Thoracic aorta (tissue), 2 donors: ENCODE results near the gene LOXL1. TPM values are rescaled to one million over a fixed set of nuclear protein-coding genes. Genes with fewer than 3 reads are reported as not detected.
A peak's percentile ranks its signal among the peaks of the same experiment; 100 is the strongest.

ENCODE experiments used
- ATAC-seq: fragments of 150-250 bp; one replicate; pipeline ENCODE4 v1.8.0; 2017; ENCODE audit warnings: low read depth; ENCODE audit not compliant: insufficient number of reproducible peaks, low FRiP score
- DNase-seq: peaks from one replicate; pipeline ENCODE4 v3.0.0-alpha.2; 2020; ENCODE audit warnings: low spot score
- H3K27ac ChIP-seq, 2 donors: fragments of 200-600 bp; sonication (generic); 1 replicate in 1 of 2; 2 replicates in 1 of 2; pipeline ENCODE4 v1.5.1; 2016; ENCODE audit warnings: mild to moderate bottlenecking in 2 of 2, moderate library complexity in 2 of 2
- H3K27me3 ChIP-seq: fragments of 200-600 bp; sonication (generic); replicated peaks from 2 replicates; pipeline ENCODE4 v1.6.0; 2016; ENCODE audit warnings: mild to moderate bottlenecking; ENCODE audit not compliant: insufficient read depth
- H3K36me3 ChIP-seq: fragments of 200-600 bp; sonication (generic); one replicate; pipeline ENCODE4 v1.5.1; 2016
- H3K4me1 ChIP-seq, 2 donors: fragments of 200-600 bp; sonication (generic); 1 replicate in 1 of 2; 2 replicates in 1 of 2; pipeline versions ENCODE4 v1.5.1 to v1.6.0; 2016; ENCODE audit warnings: low read depth in 2 of 2, mild to moderate bottlenecking in 1 of 2; ENCODE audit not compliant: control insufficient read depth in 1 of 2
- H3K4me3 ChIP-seq: fragments of 200-600 bp; sonication (generic); 2 replicates; pipeline ENCODE4 v1.5.1; 2016; ENCODE audit warnings: mild to moderate bottlenecking
- H3K9me3 ChIP-seq: fragments of 200-600 bp; sonication (generic); 2 replicates; pipeline ENCODE4 v1.5.1; 2016
- CTCF ChIP-seq: fragments of 200-600 bp; sonication (generic); IDR thresholded peaks from one replicate; pipeline ENCODE4 v1.5.1; 2019; ENCODE audit warnings: antibody characterized with exemption
- total RNA-seq, 2 donors: library from RNA; depleted of rRNA; stranded (reverse); fragments of >200 nt; gene quantifications; one replicate each; pipeline versions ENCODE4 v1.1.0 to v1.2.3, GENCODE V29; 2016

The LOXL1 gene
- total RNA-seq, 2 donors from 2014 or later, result 164 to 321 TPM

DNA sequence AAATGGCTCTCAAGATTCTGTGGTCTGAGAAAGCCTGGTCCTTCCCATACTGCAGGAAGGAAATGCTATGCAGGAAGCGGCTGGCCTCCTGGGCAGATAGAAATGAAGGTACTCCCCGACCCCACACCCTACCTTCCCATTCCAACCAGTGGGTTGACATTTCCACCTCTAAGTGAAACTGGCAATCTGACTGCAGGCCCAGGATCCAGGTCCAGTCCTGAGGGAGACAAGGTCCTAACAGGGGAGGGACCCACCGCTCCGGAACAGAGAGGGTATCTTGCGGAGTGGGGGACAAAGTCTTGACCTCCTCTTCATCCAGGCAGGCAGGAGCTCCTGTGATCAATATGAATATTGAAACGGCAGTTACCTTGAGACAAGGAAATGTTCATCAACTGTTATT lies 6.6 kb upstream of the LOXL1 start:
- H3K9me3 ChIP-seq, result no peaks in the 10 kb centered on the region
- DNase-seq, result no peak
- H3K27ac ChIP-seq, result no peak overlapping the region
- no peak for ATAC-seq
- no peak overlapping the region for H3K4me3 ChIP-seq
- H3K4me1 ChIP-seq, result peaks cover 33 to 46% of the 10 kb centered on the region in 2 donors
- no peak for TF ChIP-seq CTCF
- H3K36me3 ChIP-seq, result peaks cover 9% of the 10 kb centered on the region
- no peaks in the 10 kb centered on the region for H3K27me3 ChIP-seq

GRCh38 chr15:73921254-73921925 lies 4.9 kb upstream of the LOXL1 start:
- Histone ChIP-seq H3K4me1 (peaks cover 43 to 60% of the 10 kb centered on the region in 2 donors), H3K9me3 (no peaks in the 10 kb centered on the region), H3K27me3 (no peaks in the 10 kb centered on the region), H3K27ac (peak overlapping the region; percentile 97), H3K4me3 (no peak overlapping the region), H3K36me3 (peaks cover 9% of the 10 kb centered on the region)
- no peak for ATAC-seq
- TF ChIP-seq CTCF, result no peak
- no peak for DNase-seq

- Histone ChIP-seq H3K27ac (peak overlapping the region; percentile 97), H3K4me1 (peaks cover 43 to 60% of the 10 kb centered on the region in 2 donors), H3K27me3 (no peaks in the 10 kb centered on the region), H3K36me3 (peaks cover 9% of the 10 kb centered on the region), H3K4me3 (peak overlapping the region; percentile 85), H3K9me3 (no peaks in the 10 kb centered on the region)
- no peak for TF ChIP-seq CTCF
- ATAC-seq (peak; percentile 42), DNase-seq (no peak)
These were observed 3.8 kb upstream of the LOXL1 start for GRCh38 chr15:73922186-73923151.

DNA sequence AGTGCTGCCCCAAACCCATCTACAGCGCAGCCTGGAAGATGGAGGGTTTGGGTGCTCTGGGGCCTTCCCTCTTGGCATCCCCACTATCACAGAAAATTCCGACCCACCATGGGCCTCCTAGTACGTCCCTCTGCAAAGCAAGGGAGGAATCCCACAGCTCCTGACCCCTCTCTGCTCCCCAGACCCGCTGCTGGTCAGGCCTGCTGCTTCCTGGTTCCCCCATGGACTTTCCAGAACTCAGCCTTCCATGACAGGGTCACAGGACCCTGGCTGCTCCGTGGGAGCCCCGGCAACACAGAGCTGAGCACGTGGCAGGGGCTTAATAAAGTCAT lies 3.1 kb upstream of the LOXL1 start:
- TF ChIP-seq CTCF, result no peak
- no peak for ATAC-seq
- Histone ChIP-seq H3K36me3 (peaks cover 9% of the 10 kb centered on the region), H3K27ac (peak overlapping the region; percentile 97), H3K27me3 (no peaks in the 10 kb centered on the region), H3K4me1 (peaks cover 43 to 63% of the 10 kb centered on the region in 2 donors), H3K9me3 (no peaks in the 10 kb centered on the region), H3K4me3 (peak overlapping the region; percentile 85)
- DNase-seq, result no peak

DNA sequence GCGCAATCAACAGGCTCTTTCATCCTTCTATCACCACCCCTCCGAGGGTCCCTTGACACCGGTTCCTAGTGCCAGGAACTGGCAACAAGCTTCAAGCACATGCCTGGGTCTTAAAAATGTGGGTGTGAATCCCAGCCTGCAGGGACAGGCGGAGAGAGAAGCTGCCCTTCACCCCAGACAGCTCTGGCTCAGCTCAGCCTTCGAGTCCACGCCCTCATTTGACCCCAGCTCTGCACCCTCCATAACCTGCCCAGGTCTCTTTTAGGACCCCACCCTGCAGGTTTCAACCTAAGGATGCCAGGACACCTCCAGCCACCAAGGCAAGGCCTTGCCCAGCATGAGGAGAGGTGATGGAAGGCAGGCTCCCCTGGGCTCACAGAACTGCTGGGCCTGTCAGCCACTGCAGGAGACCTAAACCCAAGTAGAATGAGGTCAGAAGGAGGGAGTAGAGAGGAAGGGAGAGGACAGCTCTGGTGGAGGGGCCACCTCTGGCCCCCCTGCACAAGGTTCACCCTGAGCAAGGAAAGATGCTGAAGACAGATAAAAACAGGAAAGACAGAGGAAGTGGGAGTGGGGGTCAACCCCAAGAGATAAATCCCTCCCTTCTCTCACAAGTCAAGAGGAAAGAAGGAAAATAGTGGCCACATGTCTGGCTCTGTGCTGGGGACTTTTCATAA lies 2.6 kb upstream of the LOXL1 start:
- TF ChIP-seq CTCF, result no peak
- no peak for ATAC-seq
- H3K27me3 ChIP-seq, result no peaks in the 10 kb centered on the region
- peaks cover 43 to 68% of the 10 kb centered on the region in 2 donors for H3K4me1 ChIP-seq
- peak overlapping the region; percentile 97 for H3K27ac ChIP-seq
- DNase-seq, result no peak
- H3K36me3 ChIP-seq, result peaks cover 5% of the 10 kb centered on the region
- H3K4me3 ChIP-seq, result peak overlapping the region; percentile 85
- no peaks in the 10 kb centered on the region for H3K9me3 ChIP-seq
